HFF-Myc (cell line): Measurements from ENCODE around the gene SV2B.

Source experiments
- DNase-seq: peaks from one replicate; pipeline ENCODE4 v3.0.0-alpha.2; 2011; ENCODE audit warnings: low read depth; ENCODE audit errors: extremely low read depth
- H3K4me3 ChIP-seq: replicated peaks from 2 replicates; pipeline ENCODE4 v1.5.1; 2011; ENCODE audit warnings: low read depth, mild to moderate bottlenecking, control low read depth, low read length
- CTCF ChIP-seq: IDR thresholded peaks from 2 replicates; pipeline ENCODE4 v1.5.1; 2012; ENCODE audit warnings: mild to moderate bottlenecking, low read depth, low read length, control low read depth; ENCODE audit errors: missing control alignments

Gene SV2B

GRCh38 chr15:91183596-91183995 is 83.5 kb downstream of the SV2B start:
- TF ChIP-seq CTCF, result no peak
- no peak for DNase-seq

GRCh38 chr15:91184441-91184840 is 84.4 kb downstream of the SV2B start:
- DNase-seq, result no peak
- no peak overlapping the region for H3K4me3 ChIP-seq

More at GRCh38 chr15:91183596-91183995, 83.5 kb downstream of the SV2B start:
- no peak overlapping the region for H3K4me3 ChIP-seq

GRCh38 chr15:91186904-91187656 is 87.0 kb downstream of the SV2B start:
- no peak for TF ChIP-seq CTCF
- H3K4me3 ChIP-seq, result no peak overlapping the region
- DNase-seq, result peak; percentile 2

More at GRCh38 chr15:91184441-91184840, 84.4 kb downstream of the SV2B start:
- no peak for TF ChIP-seq CTCF

GRCh38 chr15:91192285-91192684 is 92.2 kb downstream of the SV2B start:
- DNase-seq, result no peak
- TF ChIP-seq CTCF, result no peak
- no peak overlapping the region for H3K4me3 ChIP-seq

GRCh38 chr15:91192690-91193377 is 92.8 kb downstream of the SV2B start:
- no peak for DNase-seq
- no peak overlapping the region for H3K4me3 ChIP-seq
- no peak for TF ChIP-seq CTCF

- TF ChIP-seq CTCF, result no peak
- no peak overlapping the region for H3K4me3 ChIP-seq
- DNase-seq, result no peak
These were observed 93.3 kb downstream of the SV2B start for GRCh38 chr15:91193378-91193720.
